Astrocyte of the hippocampus (primary cell): ENCODE results near the gene NDE1.
A peak's percentile ranks its signal among the peaks of the same experiment; 100 is the strongest.

Experiments
- DNase-seq: peaks from one replicate; pipeline ENCODE4 v3.0.0; 2011; ENCODE audit warnings: low read depth, low spot score

Gene NDE1

GRCh38 chr16:15766918-15767317 is 116.9 kb downstream of the NDE1 start:
- DNase-seq, result no peak

DNA sequence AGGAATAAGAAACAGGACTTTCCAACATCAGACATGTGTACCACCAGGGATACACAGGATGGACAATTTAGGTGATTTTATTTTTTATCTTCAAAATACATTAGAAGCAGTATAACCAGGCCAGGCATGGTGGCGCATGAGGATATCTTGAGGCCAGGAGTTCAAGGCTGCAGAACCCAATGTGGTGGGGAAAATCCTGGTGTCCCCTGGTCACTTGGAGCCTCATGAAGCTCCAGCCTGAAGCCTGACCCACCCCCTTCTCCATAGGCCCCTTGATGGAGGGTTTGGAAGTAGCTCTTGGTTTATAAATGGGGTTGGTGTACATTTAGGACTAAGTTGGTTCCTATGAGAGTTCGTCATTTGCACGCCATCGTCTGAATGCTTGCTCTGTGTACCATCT is 118.2 kb downstream of the NDE1 start:
- no peak for DNase-seq

DNA sequence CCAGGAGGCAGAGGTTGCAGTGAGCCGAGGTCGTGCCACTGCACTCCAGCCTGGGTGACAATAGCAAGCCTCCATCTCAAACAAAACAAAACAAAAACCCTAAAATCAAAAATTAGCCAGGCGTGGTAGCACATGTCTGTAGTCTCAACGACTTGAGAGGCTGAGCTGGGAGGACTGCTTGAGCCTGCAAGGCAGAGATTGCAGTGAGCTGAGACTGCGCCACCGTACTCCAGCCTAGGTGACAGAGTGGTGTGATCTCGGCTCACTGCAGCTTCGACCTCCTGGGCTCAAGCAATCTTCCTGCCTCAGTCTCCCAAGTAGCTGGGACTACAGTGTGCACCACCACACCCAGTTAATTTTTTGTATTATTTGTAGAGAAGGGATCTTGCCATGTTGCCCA is 119.2 kb downstream of the NDE1 start:
- DNase-seq, result no peak

- no peak for DNase-seq
Observed at GRCh38 chr16:15770107-15770506, 120.1 kb downstream of the NDE1 start.

DNA sequence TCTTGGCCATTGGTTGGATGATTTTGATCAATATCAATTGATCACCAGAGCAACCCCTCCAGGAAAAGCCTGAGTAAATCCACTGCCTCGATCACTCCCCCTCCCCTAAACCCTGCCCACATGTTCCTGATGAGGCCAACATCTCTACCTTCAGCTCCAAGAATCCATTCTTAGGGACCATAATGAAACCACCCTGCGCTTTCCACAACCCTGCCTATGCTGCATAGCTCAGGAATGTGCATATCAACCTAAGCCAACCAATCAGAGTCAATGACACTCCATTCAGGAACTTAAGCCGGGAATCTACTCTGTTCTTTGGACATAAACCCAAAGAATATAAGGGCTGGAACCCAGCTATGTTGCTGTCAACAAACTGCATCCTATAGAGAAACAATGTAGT is 120.5 kb downstream of the NDE1 start:
- DNase-seq, result peak; percentile 46

- no peak for DNase-seq
Observed at GRCh38 chr16:15771694-15772093, 121.6 kb downstream of the NDE1 start.

GRCh38 chr16:15772579-15773293 is 122.7 kb downstream of the NDE1 start:
- no peak for DNase-seq

- no peak for DNase-seq
Observed at GRCh38 chr16:15773968-15774367, 123.9 kb downstream of the NDE1 start.

GRCh38 chr16:15775209-15775608 is 125.2 kb downstream of the NDE1 start:
- DNase-seq, result no peak

GRCh38 chr16:15775663-15776304 is 125.7 kb downstream of the NDE1 start:
- no peak for DNase-seq
